HepG2 (cell line): Measurements from ENCODE around the gene NLRC5. TPM values are rescaled to one million over a fixed set of nuclear protein-coding genes. Genes with fewer than 3 reads are reported as not detected.

Experiments used
- CBX5 ChIP-seq: sonication (generic); formaldehyde crosslinking; IDR thresholded peaks from 2 replicates; pipeline ENCODE4 v1.4.0; 2020; ENCODE audit warnings: missing genetic modification reagents, borderline replicate concordance
- GMEB1 ChIP-seq: sonication (generic); formaldehyde crosslinking; IDR thresholded peaks from 2 replicates; pipeline ENCODE4 v1.5.1; 2020; ENCODE audit warnings: missing genetic modification reagents, mild to moderate bottlenecking, borderline replicate concordance
- KDM3A ChIP-seq: IDR thresholded peaks from 2 replicates; pipeline ENCODE4 v1.6.1; 2018; ENCODE audit warnings: low read depth, missing compliant biosample characterization
- NONO ChIP-seq, 2 experiments: fragments of 450-650 bp in 1 of 2; sonication (generic) in 1 of 2; formaldehyde crosslinking in 1 of 2; IDR thresholded peaks in 1 of 2; conservative IDR thresholded peaks in 1 of 2; 2 replicates each; pipeline versions ENCODE4 v1.6.1 to v1.8.0; 2017 to 2022; ENCODE audit warnings: mild to moderate bottlenecking in 1 of 2, missing genetic modification reagents in 1 of 2, moderate library complexity in 1 of 2
- PHF5A ChIP-seq: IDR thresholded peaks from one replicate; pipeline ENCODE4 v1.6.1; 2018; ENCODE audit warnings: low read depth, missing genetic modification reagents; ENCODE audit not compliant: unreplicated experiment
- PPARG ChIP-seq: conservative IDR thresholded peaks from 2 replicates; pipeline ENCODE4 v1.6.1; 2016; ENCODE audit warnings: missing biosample characterization, missing genetic modification reagents
- SPEN ChIP-seq: sonication (generic); formaldehyde crosslinking; IDR thresholded peaks from 2 replicates; pipeline ENCODE4 v1.5.1; 2020; ENCODE audit warnings: low read depth, mild to moderate bottlenecking, missing genetic modification reagents
- SYNCRIP ChIP-seq: fragments of 200-400 bp; formaldehyde crosslinking; IDR thresholded peaks from 2 replicates; pipeline ENCODE4 v1.6.1; 2018; ENCODE audit warnings: mild to moderate bottlenecking, low read depth, low read length; ENCODE audit not compliant: insufficient read depth
- TFE3 ChIP-seq: IDR thresholded peaks from 2 replicates; pipeline ENCODE4 v1.6.1; 2016
- XRCC5 ChIP-seq: fragments of 200-400 bp; formaldehyde crosslinking; optimal IDR thresholded peaks from 2 replicates; pipeline ENCODE3; 2017; ENCODE audit warnings: mild to moderate bottlenecking, low read length
- ZBTB40 ChIP-seq, 2 experiments: fragments of 450-650 bp in 1 of 2; sonication (generic) in 1 of 2; formaldehyde crosslinking in 1 of 2; IDR thresholded peaks; 2 replicates each; pipeline versions ENCODE4 v1.6.1 to v1.8.0; 2016 to 2022; ENCODE audit warnings: antibody characterized with exemption in 1 of 2, mild to moderate bottlenecking in 1 of 2, missing genetic modification reagents in 1 of 2
- ZBTB8A ChIP-seq: sonication (generic); formaldehyde crosslinking; IDR thresholded peaks from 2 replicates; pipeline ENCODE4 v1.4.0; 2020; ENCODE audit warnings: mild to moderate bottlenecking, low read depth, missing genetic modification reagents, borderline replicate concordance
- ZNF780A ChIP-seq: sonication (generic); formaldehyde crosslinking; IDR thresholded peaks from 2 replicates; pipeline ENCODE4 v1.8.0; 2022; ENCODE audit warnings: mild to moderate bottlenecking, missing genetic modification reagents, moderate library complexity
- ZNF788 ChIP-seq: sonication (generic); formaldehyde crosslinking; IDR thresholded peaks from 2 replicates; pipeline ENCODE4 v1.5.0; 2020; ENCODE audit warnings: mild to moderate bottlenecking, missing genetic modification reagents, borderline replicate concordance
- ZSCAN30 ChIP-seq: sonication (generic); formaldehyde crosslinking; IDR thresholded peaks from 2 replicates; pipeline ENCODE4 v1.5.0; 2020; ENCODE audit warnings: mild to moderate bottlenecking, missing genetic modification reagents
- polyA plus RNA-seq, 8 experiments: library from polyadenylated mRNA; depleted of rRNA in 3 of 8; stranded (reverse) in 7 of 8; unstranded in 1 of 8; fragments of >200 nt; fragmentation: Illumina TruSeq in 4 of 8; extraction: Trizol in 4 of 8; gene quantifications; 2 replicates each; pipeline versions ENCODE4 v1.2.1 to v1.2.3, GENCODE V29; 2011 to 2016; ENCODE audit warnings: low read depth in 4 of 8, missing spikeins in 1 of 8, mixed read lengths in 1 of 8; ENCODE audit not compliant: insufficient read depth in 1 of 8
- total RNA-seq, 5 experiments: library from RNA; depleted of rRNA; stranded (reverse); fragments of >200 nt; fragmentation: Illumina TruSeq; extraction: Trizol; gene quantifications; 2 replicates each; pipeline ENCODE4 v1.2.3, GENCODE V29; 2016; ENCODE audit warnings: low read depth in 1 of 5

The NLRC5 gene
- total and polyA plus RNA-seq, 2 of the 13 experiments (the other 11 are each of a cell fraction or from before 2014, with no cell fraction given), result 6.3 to 12.7 TPM

GRCh38 chr16:56964243-56965148 is 24.9 kb upstream of the NLRC5 start (continued):
- TF ChIP-seq GMEB1 (CRISPR knock-in tag) (no peak), ZNF788 (peak; percentile 77; the same call in 1 of the 2 replicates), ZNF780A (no peak), ZSCAN30 (CRISPR knock-in tag) (no peak; the same call in 1 of the 2 replicates), NONO (IDR thresholded peaks at IDR 0.05) (no peak), NONO (CRISPR knock-in tag; conservative IDR thresholded peaks at IDR 0.05) (peak; percentile 55), ZBTB40 (IDR thresholded peaks at IDR 0.05) (no peak), ZBTB40 (CRISPR knock-in tag; IDR thresholded peaks at IDR 0.05) (peak; percentile 52; the same call in 1 of the 2 replicates), ZBTB8A (CRISPR knock-in tag) (no peak), PHF5A (CRISPR knock-in tag) (no peak), SYNCRIP (no peak), PPARG (CRISPR knock-in tag) (peak; percentile 69), CBX5 (CRISPR knock-in tag) (peak; percentile 76), TFE3 (CRISPR knock-in tag) (peak; percentile 34; the same call in 1 of the 2 replicates), KDM3A (CRISPR knock-in tag) (peak; percentile 34; the same call in 1 of the 2 replicates), SPEN (CRISPR knock-in tag) (0 out of 2 replicates have a peak, but pooled peaks have one; percentile 23), XRCC5 (peak; percentile 96)
